Adrenal gland (tissue), 12 donors: Measurements from ENCODE around the gene RBMS1. TPM values are rescaled to one million over a fixed set of nuclear protein-coding genes. Genes with fewer than 3 reads are reported as not detected.

Experiments used
- DNase-seq, 7 donors: peaks; one replicate each; pipeline ENCODE4 v3.0.0-alpha.2; 2019 to 2020
- H3K27ac ChIP-seq, 5 donors: fragments of 200-600 bp; sonication (generic) in 4 of 5; 1 replicate in 3 of 5; 2 replicates in 2 of 5; pipeline versions ENCODE4 v1.5.1 to v1.8.0; 2016 to 2020; ENCODE audit warnings: mild to moderate bottlenecking in 1 of 5
- H3K27me3 ChIP-seq: fragments of 200-600 bp; 2 replicates; pipeline ENCODE4 v1.8.0; 2021
- H3K36me3 ChIP-seq, 2 donors: fragments of 200-600 bp; replicated peaks in 1 of 2; 1 replicate in 1 of 2; 2 replicates in 1 of 2; pipeline versions ENCODE4 v1.5.1 to v1.8.0; 2018 to 2022
- H3K4me1 ChIP-seq, 2 donors: fragments of 200-600 bp; replicated peaks in 1 of 2; 1 replicate in 1 of 2; 2 replicates in 1 of 2; pipeline versions ENCODE4 v1.5.1 to v1.8.0; 2018 to 2021
- H3K4me3 ChIP-seq, 4 donors: fragments of 200-600 bp; sonication (generic) in 3 of 4; one replicate each; pipeline ENCODE4 v1.5.1; 2016 to 2018
- H3K9me3 ChIP-seq, 3 donors: fragments of 200-600 bp; sonication (generic) in 1 of 3; replicated peaks in 1 of 3; 1 replicate in 2 of 3; 2 replicates in 1 of 3; pipeline versions ENCODE4 v1.5.1 to v1.8.0; 2016 to 2021
- POLR2A ChIP-seq, 2 donors: fragments of 450-650 bp; IDR thresholded peaks; one replicate each; pipeline ENCODE4 v1.6.1; 2017; ENCODE audit warnings: antibody characterized with exemption in 2 of 2, mild to moderate bottlenecking in 2 of 2, moderate library complexity in 1 of 2
- WGBS, 4 donors: extraction: QIAGEN DNeasy Blood & Tissue Kit in 2 of 4; methylation state at CpG; one replicate each; pipeline versions ENCODE4 v1.1.5 to v1.1.7; 2013 to 2017; 5-methylcytosine and 5-hydroxymethylcytosine counted together
- intact Hi-C, 2 donors: fragments of 100-400 bp; cut with DNase I; formaldehyde crosslinking; loops; one replicate each; pipeline versions ENCODE4 v1.14.1 to v1.15.0; 2022 to 2023
- polyA plus RNA-seq, 3 donors: library from polyadenylated mRNA; stranded (reverse); fragments of 200-250 nt in 2 of 3; fragments of 350-450 nt in 1 of 3; fragmentation: Illumina TruSeq in 1 of 3; extraction: RNeasy Lipid Tissue Mini Kit (QIAGEN cat#74804) in 1 of 3; gene quantifications; one replicate each; pipeline ENCODE4 v1.2.3, GENCODE V29; 2013 to 2014
- total RNA-seq, 9 donors: library from RNA; depleted of rRNA in 4 of 9; stranded (reverse); fragments of >200 nt in 4 of 9; fragments of 120-200 nt in 1 of 9; fragmentation: NEBNext Ultra II Directional in 1 of 9; extraction: Animal tissue kit (Norgen Biotek cat#: 25700) in 1 of 9; gene quantifications; one replicate each; pipeline versions ENCODE4 v1.1.0 to v1.2.4, GENCODE V29; 2013 to 2023
- TF ChIP-seq, protein P1 (sequence below), 6 experiments: fragments of 450-650 bp in 4 of 6; fragments of 200-600 bp in 2 of 6; sonication (generic) in 1 of 6; IDR thresholded peaks; 1 replicate in 5 of 6; 2 replicates in 1 of 6; pipeline versions ENCODE4 v1.5.1 to v1.8.0; 2016 to 2021; ENCODE audit warnings: antibody characterized with exemption in 6 of 6, mild to moderate bottlenecking in 2 of 6, moderate library complexity in 1 of 6
- donor health status: healthy with polysubstance abuse.
- donor health status: Bipolar disorder and iron deficiency.
- donor health status: DM: yes; HTN: yes; CAD: no.
- donor health status: DM: no; HTN: no; CAD: no.
- donor health status: DM: no; HTN: no; CAD: no.
- donor health status: DM: yes; HTN: yes; CAD: no.

Gene RBMS1
- total and polyA plus RNA-seq, 12 donors, result 24.2 to 62.1 (median 37.1) TPM

DNA sequence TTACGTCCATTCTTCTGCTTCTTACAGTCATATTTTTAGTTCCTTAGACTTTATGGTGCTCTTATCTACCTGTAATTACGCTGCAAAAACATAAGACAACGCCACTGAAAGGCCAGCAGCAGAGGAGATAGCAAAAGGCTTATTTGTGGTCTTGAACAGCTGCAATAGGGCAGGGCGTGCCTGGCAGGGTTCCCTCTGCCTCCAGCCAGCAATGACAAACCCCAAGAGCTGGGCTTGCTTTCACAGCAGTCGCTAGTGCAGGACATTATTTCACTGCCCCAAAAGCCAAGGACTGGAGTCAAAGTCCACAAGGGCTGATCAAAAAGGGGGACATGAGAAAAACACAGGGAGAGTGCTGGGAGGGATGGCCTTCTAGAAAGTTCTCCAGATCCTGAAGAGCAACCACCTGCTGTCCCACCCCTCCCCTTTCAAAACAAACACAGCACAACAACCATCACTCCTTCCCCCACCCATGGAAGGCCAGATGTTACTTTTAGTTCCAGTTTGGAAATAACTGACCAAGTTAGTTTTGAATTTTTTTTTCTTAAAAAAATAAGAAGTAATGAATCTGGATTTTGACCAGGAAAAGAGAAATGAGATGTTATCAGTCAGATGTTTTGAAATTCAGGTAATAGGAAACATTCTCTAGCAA, 127.8 kb downstream of the RBMS1 start:
- peaks cover 0 to 4% of the 10 kb centered on the region in 2 donors for H3K36me3 ChIP-seq
- DNase-seq, result no peak
- no peaks in the 10 kb centered on the region for H3K27me3 ChIP-seq
- 68 to 81% (median 72%) methylated on average over 5 of the region's 5 CpGs for WGBS, 4 donors
- peak overlapping the region in 1 of 5 donors; percentile 37 for H3K27ac ChIP-seq
- intact Hi-C loops, result no loop called here
- H3K9me3 ChIP-seq, result no peaks in the 10 kb centered on the region
- TF ChIP-seq, protein P1, sequence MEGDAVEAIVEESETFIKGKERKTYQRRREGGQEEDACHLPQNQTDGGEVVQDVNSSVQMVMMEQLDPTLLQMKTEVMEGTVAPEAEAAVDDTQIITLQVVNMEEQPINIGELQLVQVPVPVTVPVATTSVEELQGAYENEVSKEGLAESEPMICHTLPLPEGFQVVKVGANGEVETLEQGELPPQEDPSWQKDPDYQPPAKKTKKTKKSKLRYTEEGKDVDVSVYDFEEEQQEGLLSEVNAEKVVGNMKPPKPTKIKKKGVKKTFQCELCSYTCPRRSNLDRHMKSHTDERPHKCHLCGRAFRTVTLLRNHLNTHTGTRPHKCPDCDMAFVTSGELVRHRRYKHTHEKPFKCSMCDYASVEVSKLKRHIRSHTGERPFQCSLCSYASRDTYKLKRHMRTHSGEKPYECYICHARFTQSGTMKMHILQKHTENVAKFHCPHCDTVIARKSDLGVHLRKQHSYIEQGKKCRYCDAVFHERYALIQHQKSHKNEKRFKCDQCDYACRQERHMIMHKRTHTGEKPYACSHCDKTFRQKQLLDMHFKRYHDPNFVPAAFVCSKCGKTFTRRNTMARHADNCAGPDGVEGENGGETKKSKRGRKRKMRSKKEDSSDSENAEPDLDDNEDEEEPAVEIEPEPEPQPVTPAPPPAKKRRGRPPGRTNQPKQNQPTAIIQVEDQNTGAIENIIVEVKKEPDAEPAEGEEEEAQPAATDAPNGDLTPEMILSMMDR (IDR thresholded peaks at IDR 0.05), result no peak
- TF ChIP-seq POLR2A (IDR thresholded peaks at IDR 0.05), result no peak
- H3K4me3 ChIP-seq, result no peak overlapping the region
- peaks cover 13 to 86% of the 10 kb centered on the region in 2 donors for H3K4me1 ChIP-seq

DNA sequence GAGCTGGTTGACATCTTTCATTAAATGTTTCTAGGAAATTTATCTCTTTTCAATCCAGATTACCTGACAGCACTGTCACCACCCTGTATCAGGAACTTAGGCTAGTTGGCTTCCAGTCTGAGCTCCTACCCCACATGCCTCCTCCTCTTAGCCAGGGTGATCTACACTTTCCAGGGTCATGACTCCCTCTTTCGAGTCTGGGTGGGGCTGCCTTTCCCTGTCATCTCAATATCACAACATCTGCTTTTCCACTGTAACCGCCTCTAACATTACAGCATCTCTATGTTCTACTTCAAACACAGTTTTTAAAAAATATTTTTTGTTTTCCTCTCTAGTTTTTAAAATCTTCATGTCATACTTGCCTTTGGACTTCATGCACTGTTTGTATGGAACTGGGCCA, 129.2 kb downstream of the RBMS1 start:
- intact Hi-C loops, result no loop called here
- H3K27ac ChIP-seq, result peak overlapping the region in 1 of 5 donors; percentile 9

DNA sequence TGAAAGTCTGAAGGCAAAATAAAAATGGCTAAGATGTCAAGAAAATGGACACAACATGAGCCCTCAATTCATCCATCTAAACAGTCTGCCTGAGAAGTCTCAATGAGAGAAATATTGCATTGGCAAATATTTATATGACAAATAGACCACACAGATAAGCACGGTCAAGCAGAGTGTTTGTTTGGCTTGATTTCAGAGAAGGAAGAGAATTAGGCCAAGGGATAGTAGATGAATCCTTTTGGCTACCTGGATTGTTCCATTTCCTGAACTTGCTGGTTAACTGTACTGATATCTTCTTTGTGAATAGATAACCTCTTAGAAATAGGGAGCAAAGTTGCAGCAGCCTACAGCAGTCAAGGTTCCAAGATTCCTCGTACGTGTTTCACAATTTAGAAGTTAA, 129.6 kb downstream of the RBMS1 start:
- intact Hi-C loops, result no loop called here
- Histone ChIP-seq H3K4me1 (peaks cover 13 to 69% of the 10 kb centered on the region in 2 donors), H3K27ac (peak overlapping the region in 1 of 5 donors; percentile 9), H3K27me3 (no peaks in the 10 kb centered on the region), H3K9me3 (no peaks in the 10 kb centered on the region), H3K36me3 (peaks cover 0 to 4% of the 10 kb centered on the region in 2 donors), H3K4me3 (no peak overlapping the region)
- no peak for DNase-seq
- no peak for TF ChIP-seq POLR2A (IDR thresholded peaks at IDR 0.05)
- TF ChIP-seq, protein P1 (IDR thresholded peaks at IDR 0.05), result no peak
- 27 to 50% (median 31%) methylated on average over 3 of the region's 3 CpGs for WGBS, 4 donors

More for the DNA sequence above, 129.2 kb downstream of the RBMS1 start:
- Histone ChIP-seq H3K27me3 (no peaks in the 10 kb centered on the region), H3K4me1 (peaks cover 13 to 73% of the 10 kb centered on the region in 2 donors), H3K36me3 (peaks cover 0 to 4% of the 10 kb centered on the region in 2 donors), H3K9me3 (no peaks in the 10 kb centered on the region), H3K4me3 (no peak overlapping the region)
- no peak for DNase-seq
- WGBS, 4 donors, result 63 to 78% (median 72%) methylated on average over 2 of the region's 2 CpGs
- TF ChIP-seq, protein P1 (IDR thresholded peaks at IDR 0.05), result no peak
- TF ChIP-seq POLR2A (IDR thresholded peaks at IDR 0.05), result no peak

DNA sequence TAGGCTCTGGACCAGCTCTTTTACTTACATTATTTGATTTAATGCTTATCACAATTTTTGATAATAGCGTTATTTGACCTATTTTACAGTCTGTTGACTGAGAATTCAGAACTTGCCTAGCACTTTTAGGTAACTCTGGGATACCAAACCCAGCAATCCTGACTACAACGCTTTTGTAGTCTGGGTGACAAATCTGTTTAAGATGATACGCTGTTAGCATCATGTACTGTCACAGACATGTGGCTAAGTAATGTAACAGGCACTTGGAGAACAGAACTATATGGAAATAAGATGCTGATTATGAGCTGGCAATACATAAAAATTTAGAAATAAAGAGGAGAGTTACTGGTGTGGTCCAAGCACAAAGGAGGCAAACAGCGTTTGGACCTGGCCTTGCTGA, 130.6 kb downstream of the RBMS1 start:
- WGBS, 4 donors, result 83 to 87% (median 85%) methylated on average over 4 of the region's 4 CpGs
- Histone ChIP-seq H3K27ac (peak overlapping the region in 1 of 5 donors; percentile 29), H3K27me3 (no peaks in the 10 kb centered on the region), H3K9me3 (no peaks in the 10 kb centered on the region), H3K36me3 (peaks cover 0 to 4% of the 10 kb centered on the region in 2 donors), H3K4me1 (peaks cover 13 to 60% of the 10 kb centered on the region in 2 donors), H3K4me3 (no peak overlapping the region)
- no peak for DNase-seq
- intact Hi-C loops, result no loop called here
- TF ChIP-seq POLR2A (IDR thresholded peaks at IDR 0.05), result no peak
- TF ChIP-seq, protein P1 (IDR thresholded peaks at IDR 0.05), result no peak
